T-helper 17 cell (primary cell): ENCODE results near the gene MTG2. TPM values are rescaled to one million over a fixed set of nuclear protein-coding genes. Genes with fewer than 3 reads are reported as not detected.

Source experiments
- ATAC-seq: fragments of 150-1000 bp; cut with Tn5 transposase; 2 replicates; pipeline ENCODE4 v1.10.0; 2021; ENCODE audit warnings: mild to moderate bottlenecking, moderate library complexity
- DNase-seq, 3 donors: peaks; one replicate each; pipeline versions ENCODE4 v3.0.0 to v3.0.0-alpha.2; 2020 to 2021
- H3K9me3 ChIP-seq: one replicate; pipeline ENCODE4 v1.7.0; 2013; ENCODE audit warnings: low read length, mild to moderate bottlenecking; ENCODE audit not compliant: control insufficient read depth, poor library complexity, severe bottlenecking
- H3K27ac Mint-ChIP-seq: one replicate; pipeline ENCODE4 v1.8.0; 2022; ENCODE audit warnings: mild to moderate bottlenecking, moderate library complexity, mixed read lengths
- H3K27me3 Mint-ChIP-seq: one replicate; pipeline ENCODE4 v1.8.0; 2022; ENCODE audit warnings: mixed read lengths
- H3K36me3 Mint-ChIP-seq: one replicate; pipeline ENCODE4 v1.8.0; 2022; ENCODE audit warnings: low read depth, mixed read lengths
- H3K4me1 Mint-ChIP-seq: one replicate; pipeline ENCODE4 v1.8.0; 2022; ENCODE audit warnings: mild to moderate bottlenecking, mixed read lengths
- H3K4me3 Mint-ChIP-seq: one replicate; pipeline ENCODE4 v1.8.0; 2022; ENCODE audit warnings: mild to moderate bottlenecking, moderate library complexity, mixed read lengths
- total RNA-seq, 4 donors: library from RNA in 2 of 4; stranded (reverse) in 2 of 4; gene quantifications; one replicate each; pipeline ENCODE4 v1.2.3 and lab custom pipeline; 2022 to 2026

The MTG2 gene
- total RNA-seq, 2 donors from 2014 or later = 13.8 to 14.3 TPM

GRCh38 chr20:62201173-62202082 lies 18.6 kb downstream of the MTG2 start:
- Mint-ChIP-seq H3K27ac (no peak overlapping the region), H3K36me3 (peaks cover 4% of the 10 kb centered on the region), H3K4me1 (peaks cover 2% of the 10 kb centered on the region), H3K27me3 (no peaks in the 10 kb centered on the region), H3K4me3 (no peak overlapping the region)
- DNase-seq (no peak), ATAC-seq (peak; percentile 41)
- H3K9me3 ChIP-seq = no peaks in the 10 kb centered on the region

- Mint-ChIP-seq H3K4me1 (peaks cover 2% of the 10 kb centered on the region), H3K27me3 (no peaks in the 10 kb centered on the region), H3K27ac (no peak overlapping the region), H3K36me3 (peaks cover 4% of the 10 kb centered on the region), H3K4me3 (no peak overlapping the region)
- H3K9me3 ChIP-seq = no peaks in the 10 kb centered on the region
- no peak for ATAC-seq
- no peak for DNase-seq
Measured at GRCh38 chr20:62202083-62202395, 19.2 kb downstream of the MTG2 start.

DNA sequence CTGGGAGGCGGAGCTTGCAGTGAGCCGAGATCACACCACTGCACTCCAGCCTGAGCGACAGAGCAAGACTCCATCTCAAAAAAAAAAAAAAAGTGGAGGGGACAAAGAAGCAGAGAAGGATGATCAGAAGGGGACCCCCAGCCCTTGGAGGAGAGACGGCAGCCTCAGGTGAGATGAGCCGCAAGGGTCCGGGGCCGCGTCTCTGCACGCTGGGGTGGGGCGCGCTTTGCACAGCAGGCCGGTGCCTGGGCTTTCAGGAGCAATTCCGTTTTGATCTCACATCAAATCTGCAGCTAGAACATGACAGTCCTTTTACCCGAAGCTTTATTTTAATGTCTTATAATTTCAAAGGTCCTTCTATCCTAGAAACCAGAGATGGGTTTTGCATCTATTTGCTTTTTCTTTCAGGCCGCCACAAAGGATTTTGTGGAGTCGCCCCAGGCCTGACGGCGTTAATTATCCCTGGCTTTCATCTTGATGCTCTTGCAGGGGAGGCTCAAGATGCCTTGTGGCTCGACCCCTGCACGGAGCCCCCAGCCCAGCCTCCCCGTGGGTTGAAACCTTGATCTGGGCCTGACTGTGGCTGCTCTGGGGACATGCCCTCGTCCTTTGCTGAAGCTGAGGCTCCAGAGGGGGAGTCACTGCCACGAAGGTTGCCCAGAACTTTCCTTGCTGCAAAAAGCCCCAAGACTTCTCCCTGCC lies 20.0 kb downstream of the MTG2 start:
- no peaks in the 10 kb centered on the region for H3K27me3 Mint-ChIP-seq
- H3K4me3 Mint-ChIP-seq = no peak overlapping the region
- DNase-seq (peak in 1 of 3 donors; percentile 2), ATAC-seq (no peak)
- no peak overlapping the region for H3K27ac Mint-ChIP-seq
- peaks cover 4% of the 10 kb centered on the region for H3K36me3 Mint-ChIP-seq
- peaks cover 2% of the 10 kb centered on the region for H3K4me1 Mint-ChIP-seq
- no peaks in the 10 kb centered on the region for H3K9me3 ChIP-seq

DNA sequence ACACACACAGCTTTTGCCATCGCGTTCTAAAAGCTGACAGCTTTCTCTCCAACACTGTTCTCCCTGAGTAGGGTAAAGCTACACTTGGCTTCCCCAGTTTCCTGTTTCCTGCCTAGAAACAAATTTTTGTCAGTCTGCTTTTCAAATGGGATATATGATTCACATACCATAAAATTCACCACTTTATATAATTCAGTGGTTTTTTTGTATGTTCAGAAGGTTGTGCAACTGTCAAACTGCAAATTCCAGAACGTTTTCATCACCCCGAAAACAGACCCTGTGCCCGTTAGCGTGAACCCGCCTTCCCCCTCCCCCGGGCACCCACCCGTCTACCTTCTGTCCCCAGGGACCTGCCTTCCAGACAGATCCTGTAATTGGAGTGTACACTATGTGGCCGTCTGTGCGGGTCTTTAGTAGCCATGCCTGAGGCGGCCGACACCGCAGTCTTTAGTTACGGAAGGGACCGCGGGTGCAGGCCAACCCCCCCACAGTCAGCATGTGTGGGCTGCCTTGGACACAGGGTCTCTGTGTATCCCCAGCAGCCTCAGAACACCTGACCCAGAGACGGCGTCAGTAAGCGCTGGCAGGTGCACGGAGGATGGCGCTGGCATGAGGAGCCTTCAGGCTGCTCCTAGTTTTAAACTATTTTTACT lies 20.7 kb downstream of the MTG2 start:
- H3K9me3 ChIP-seq = no peaks in the 10 kb centered on the region
- DNase-seq (no peak), ATAC-seq (no peak)
- no peak overlapping the region for H3K27ac Mint-ChIP-seq
- peaks cover 4% of the 10 kb centered on the region for H3K36me3 Mint-ChIP-seq
- no peaks in the 10 kb centered on the region for H3K27me3 Mint-ChIP-seq
- peaks cover 2% of the 10 kb centered on the region for H3K4me1 Mint-ChIP-seq
- no peak overlapping the region for H3K4me3 Mint-ChIP-seq

GRCh38 chr20:62205618-62206387 lies 23.0 kb downstream of the MTG2 start:
- ATAC-seq = no peak
- Mint-ChIP-seq H3K4me3 (no peak overlapping the region), H3K4me1 (peaks cover 2% of the 10 kb centered on the region), H3K27me3 (no peaks in the 10 kb centered on the region), H3K36me3 (no peaks in the 10 kb centered on the region), H3K27ac (no peak overlapping the region)
- DNase-seq = no peak
- no peaks in the 10 kb centered on the region for H3K9me3 ChIP-seq

GRCh38 chr20:62206388-62206775 lies 23.6 kb downstream of the MTG2 start:
- no peak for ATAC-seq
- Mint-ChIP-seq H3K36me3 (no peaks in the 10 kb centered on the region), H3K27me3 (no peaks in the 10 kb centered on the region), H3K4me3 (no peak overlapping the region), H3K27ac (no peak overlapping the region), H3K4me1 (peaks cover 2% of the 10 kb centered on the region)
- DNase-seq = no peak
- H3K9me3 ChIP-seq = no peaks in the 10 kb centered on the region

GRCh38 chr20:62208061-62208794 lies 25.4 kb downstream of the MTG2 start:
- no peak overlapping the region for H3K4me3 Mint-ChIP-seq
- ATAC-seq = no peak
- H3K9me3 ChIP-seq = no peaks in the 10 kb centered on the region
- no peak overlapping the region for H3K27ac Mint-ChIP-seq
- H3K27me3 Mint-ChIP-seq = no peaks in the 10 kb centered on the region
- DNase-seq = no peak
- peaks cover 2% of the 10 kb centered on the region for H3K4me1 Mint-ChIP-seq
- H3K36me3 Mint-ChIP-seq = no peaks in the 10 kb centered on the region

- no peak overlapping the region for H3K27ac Mint-ChIP-seq
- H3K27me3 Mint-ChIP-seq = no peaks in the 10 kb centered on the region
- H3K4me3 Mint-ChIP-seq = no peak overlapping the region
- ATAC-seq (no peak), DNase-seq (no peak)
- H3K4me1 Mint-ChIP-seq = peaks cover 2% of the 10 kb centered on the region
- H3K36me3 Mint-ChIP-seq = no peaks in the 10 kb centered on the region
- H3K9me3 ChIP-seq = no peaks in the 10 kb centered on the region
Measured at GRCh38 chr20:62208795-62209755, 26.2 kb downstream of the MTG2 start.

DNA sequence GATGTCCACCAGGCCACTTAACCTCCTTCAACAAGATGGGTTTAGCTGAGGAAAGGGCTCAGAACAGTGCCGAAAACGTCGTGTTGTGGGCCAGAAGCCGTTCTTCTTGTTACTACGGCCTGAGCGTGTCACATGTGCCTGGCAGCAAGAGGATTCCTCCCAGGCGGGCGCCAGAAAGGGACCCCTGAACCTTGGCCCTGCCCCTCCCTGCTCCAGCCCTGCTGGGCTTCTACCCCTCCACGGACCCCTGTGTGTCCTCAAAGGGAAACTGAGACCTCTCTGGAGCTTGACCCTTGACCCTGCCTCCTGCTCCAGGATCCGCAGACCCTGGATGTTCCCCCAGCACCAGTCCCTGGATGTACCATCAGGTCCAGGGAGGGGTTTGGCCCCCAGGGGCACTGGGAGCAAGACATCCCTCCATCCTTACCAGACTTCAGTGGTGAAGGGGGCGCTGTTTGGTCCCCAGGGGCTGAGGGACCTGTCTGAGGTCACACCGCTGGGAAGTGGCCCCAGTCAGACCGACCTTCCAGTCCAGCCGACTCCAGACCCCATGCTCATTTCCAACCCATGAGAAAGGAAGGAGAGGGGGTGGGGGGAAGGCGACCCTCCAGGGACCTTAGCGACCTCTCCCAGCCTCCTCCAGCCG lies 27.1 kb downstream of the MTG2 start:
- Mint-ChIP-seq H3K4me1 (peaks cover 2% of the 10 kb centered on the region), H3K27ac (no peak overlapping the region), H3K4me3 (no peak overlapping the region), H3K36me3 (no peaks in the 10 kb centered on the region), H3K27me3 (peaks cover under 1% of the 10 kb centered on the region)
- no peaks in the 10 kb centered on the region for H3K9me3 ChIP-seq
- ATAC-seq (no peak), DNase-seq (no peak)

DNA sequence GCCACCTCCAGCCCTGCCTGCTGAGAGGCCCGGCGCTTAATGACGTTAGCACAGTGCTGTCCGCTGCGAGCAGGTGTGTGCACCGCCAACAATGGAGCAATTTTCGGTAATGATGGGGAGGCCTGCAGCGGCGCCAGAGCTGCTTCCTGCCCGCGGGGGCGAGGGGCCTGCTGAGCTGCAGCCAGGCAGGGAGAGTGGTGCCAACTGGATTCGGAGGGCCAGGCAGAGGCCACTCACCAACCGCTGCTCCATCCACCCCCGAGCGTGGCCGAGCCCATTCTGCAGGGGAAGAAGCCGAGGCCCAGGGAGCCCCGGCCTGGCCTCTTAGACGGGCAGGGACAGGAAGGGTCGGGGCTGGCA lies 27.6 kb downstream of the MTG2 start:
- no peaks in the 10 kb centered on the region for H3K9me3 ChIP-seq
- Mint-ChIP-seq H3K36me3 (no peaks in the 10 kb centered on the region), H3K27ac (no peak overlapping the region), H3K4me1 (peaks cover 2% of the 10 kb centered on the region), H3K27me3 (peaks cover 4% of the 10 kb centered on the region), H3K4me3 (no peak overlapping the region)
- no peak for ATAC-seq
- DNase-seq = no peak

DNA sequence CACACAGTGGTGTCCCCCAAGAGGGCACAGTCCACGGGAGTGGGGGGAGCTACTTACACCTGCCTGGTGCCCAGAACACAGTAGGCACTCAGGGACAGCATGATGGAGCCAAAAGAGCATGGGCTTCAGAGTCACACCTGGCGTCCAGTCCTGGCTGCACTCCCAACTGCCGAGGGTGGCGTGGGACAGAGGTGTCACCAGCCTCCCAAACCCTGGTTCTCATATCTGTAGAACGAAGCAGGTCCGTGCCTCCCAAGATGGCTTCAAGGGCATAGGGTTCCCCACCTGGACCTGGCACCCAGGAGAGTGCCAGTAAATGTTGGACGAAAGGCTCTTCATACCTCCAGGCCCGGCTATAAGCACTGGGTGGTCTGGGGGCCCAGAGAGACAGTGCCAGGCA lies 28.4 kb downstream of the MTG2 start:
- Mint-ChIP-seq H3K27me3 (peaks cover 4% of the 10 kb centered on the region), H3K36me3 (no peaks in the 10 kb centered on the region), H3K4me3 (no peak overlapping the region), H3K27ac (no peak overlapping the region), H3K4me1 (peaks cover under 1% of the 10 kb centered on the region)
- DNase-seq (no peak), ATAC-seq (no peak)
- H3K9me3 ChIP-seq = no peaks in the 10 kb centered on the region
